ENCODE results near the gene HIPK1. TPM values are rescaled to one million over a fixed set of nuclear protein-coding genes. Genes with fewer than 3 reads are reported as not detected.

HIPK1 gene
- total RNA-seq, 4 donors from 2014 or later = 42.3 to 63.4 (median 53.0) TPM

GRCh38 chr1:113975211-113975895 lies 46.2 kb downstream of the HIPK1 start:
- Histone ChIP-seq H3K4me3 (no peak overlapping the region), H3K27ac (no peak overlapping the region), H3K9me3 (no peaks in the 10 kb centered on the region), H3K36me3 (peaks cover 0 to 38% (median 12%) of the 10 kb centered on the region in 3 donors), H3K27me3 (no peaks in the 10 kb centered on the region), H3K4me1 (peaks cover 0 to 56% (median 11%) of the 10 kb centered on the region in 4 donors)
- 47 to 52% methylated on average over 4 of the region's 4 CpGs for WGBS, 2 donors
- no peak for DNase-seq (ENCODE audit: low spot score in 2 of 2)
- no peak for TF ChIP-seq CTCF (IDR thresholded peaks at IDR 0.05)
- TF ChIP-seq EP300 (IDR thresholded peaks at IDR 0.05) = no peak
- TF ChIP-seq POLR2A (IDR thresholded peaks at IDR 0.05) = no peak

- DNase-seq (ENCODE audit: low spot score in 2 of 2) = no peak
- TF ChIP-seq EP300 (IDR thresholded peaks at IDR 0.05) = no peak
- peak; percentile 14 to 38 (median 23) for TF ChIP-seq CTCF (IDR thresholded peaks at IDR 0.05)
- H3K4me3 ChIP-seq = no peak overlapping the region
- peaks cover 0 to 24% (median 10%) of the 10 kb centered on the region in 3 donors for H3K36me3 ChIP-seq
- H3K9me3 ChIP-seq = no peaks in the 10 kb centered on the region
- H3K4me1 ChIP-seq = peaks cover 0 to 70% (median 11%) of the 10 kb centered on the region in 4 donors
- H3K27ac ChIP-seq = peak overlapping the region in 2 of 4 donors; percentile 4 to 38
- H3K27me3 ChIP-seq = no peaks in the 10 kb centered on the region
- WGBS, 2 donors = 24 to 31% methylated on average over 4 of the region's 4 CpGs
Observed at GRCh38 chr1:113976609-113977278, 47.6 kb downstream of the HIPK1 start.

- TF ChIP-seq POLR2A (IDR thresholded peaks at IDR 0.05) (no peak), EP300 (IDR thresholded peaks at IDR 0.05) (no peak), CTCF (IDR thresholded peaks at IDR 0.05) (no peak)
- H3K4me3 ChIP-seq = no peak overlapping the region
- no peaks in the 10 kb centered on the region for H3K27me3 ChIP-seq
- peaks cover 0 to 81% (median 11%) of the 10 kb centered on the region in 4 donors for H3K4me1 ChIP-seq
- H3K27ac ChIP-seq = no peak overlapping the region
- 71 to 72% methylated on average over 3 of the region's 3 CpGs for WGBS, 2 donors
- H3K36me3 ChIP-seq = peaks cover 0 to 13% (median 7%) of the 10 kb centered on the region in 3 donors
- DNase-seq (ENCODE audit: low spot score in 2 of 2) = no peak
- H3K9me3 ChIP-seq = no peaks in the 10 kb centered on the region
Observed at GRCh38 chr1:113977906-113978305, 48.8 kb downstream of the HIPK1 start.

- peak; percentile 88 to 98 for DNase-seq (ENCODE audit: low spot score in 2 of 2)
- H3K4me1 ChIP-seq = peaks cover 0 to 93% (median 20%) of the 10 kb centered on the region in 4 donors
- peak; percentile 65 to 80 (median 69) for TF ChIP-seq CTCF (IDR thresholded peaks at IDR 0.05)
- peak in 1 of 2 donors; percentile 23 for TF ChIP-seq EP300 (IDR thresholded peaks at IDR 0.05)
- TF ChIP-seq POLR2A (IDR thresholded peaks at IDR 0.05) = no peak
- peak within 1 kb of the TSS; percentile 18 to 47 (median 27) for H3K4me3 ChIP-seq
- peaks cover 0 to under 1% (median 0%) of the 10 kb centered on the region in 3 donors for H3K36me3 ChIP-seq
- H3K9me3 ChIP-seq = no peaks in the 10 kb centered on the region
- H3K27me3 ChIP-seq = no peaks in the 10 kb centered on the region
- 9 to 10% methylated on average over 13 of the region's 13 CpGs for WGBS, 2 donors
- H3K27ac ChIP-seq = peak within 1 kb of the TSS in 3 of 4 donors; percentile 48 to 70 (median 66)
Observed at GRCh38 chr1:113978863-113979702, 50.0 kb downstream of the HIPK1 start, which contains the start of gene OLFML3. OLFML3 (plus strand) TSS chr1:113979474; CDS start chr1:113979517, 43 bp downstream.
